ENCODE measurements around the gene SPATA13. TPM values are rescaled to one million over a fixed set of nuclear protein-coding genes. Genes with fewer than 3 reads are reported as not detected.

The SPATA13 gene
- total RNA-seq, 2 donors from 2014 or later = 19.4 to 24.8 TPM

DNA sequence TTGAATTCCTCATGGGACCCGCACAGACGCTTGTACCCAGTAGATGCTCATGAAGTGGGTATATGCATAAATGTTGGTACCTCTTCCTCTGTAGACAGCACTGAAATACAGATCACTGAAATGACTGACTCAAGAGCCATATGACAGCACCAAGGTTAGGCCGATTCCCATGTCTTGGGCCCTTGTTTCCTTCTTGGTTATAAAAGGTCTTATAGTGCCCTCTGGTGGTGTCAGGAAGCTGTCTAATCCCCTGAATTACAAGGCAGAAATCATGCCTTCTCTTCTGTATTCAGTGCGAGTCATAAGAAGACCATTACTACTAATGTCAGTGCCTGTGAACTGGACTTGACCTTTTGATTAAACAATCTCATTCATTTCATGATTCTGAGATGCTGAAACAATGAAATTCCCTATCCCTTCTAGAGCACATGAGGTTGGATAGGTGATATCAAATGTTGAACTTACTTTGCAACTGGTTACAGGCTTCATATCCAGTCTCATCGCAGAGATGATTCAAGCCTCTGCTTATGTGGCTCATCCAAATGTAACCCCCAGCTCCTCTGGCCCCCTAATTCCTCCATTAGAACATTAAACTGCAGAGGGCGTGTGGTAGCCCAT lies 59.7 kb downstream of the SPATA13 start:
- Mint-ChIP-seq H3K27me3 (ENCODE audit: insufficient read depth) (no peaks in the 10 kb centered on the region), H3K27ac (peak overlapping the region; percentile 43), H3K4me1 (peaks cover 28% of the 10 kb centered on the region), H3K9me3 (no peaks in the 10 kb centered on the region), H3K4me3 (no peak overlapping the region), H3K36me3 (ENCODE audit: low read depth) (peaks cover 19% of the 10 kb centered on the region)
- DNase-seq = peak; percentile 76
- no peaks in the 10 kb centered on the region for H3K9me3 ChIP-seq (ENCODE audit: control insufficient read depth, low read length)
- H3K4me3 ChIP-seq (ENCODE audit: low read length) = no peak overlapping the region
- H3K27me3 ChIP-seq (ENCODE audit: control insufficient read depth, insufficient read depth, low read length, poor library complexity, severe bottlenecking) = no peaks in the 10 kb centered on the region
- H3K4me1 ChIP-seq (ENCODE audit: control insufficient read depth, insufficient read depth, low read length) = peaks cover 6% of the 10 kb centered on the region
- H3K36me3 ChIP-seq (ENCODE audit: control insufficient read depth, insufficient read depth, low read length) = no peaks in the 10 kb centered on the region
- TF ChIP-seq CTCF (conservative IDR thresholded peaks at IDR 0.05) = peak; percentile 94
- H3K9ac ChIP-seq (ENCODE audit: extremely low read depth, low read length, poor library complexity, severe bottlenecking) = no peak overlapping the region
- no peak overlapping the region for H3K27ac ChIP-seq (ENCODE audit: low read depth, low read length)
- 71 to 75% methylated on average over 2 to 6 of the region's 6 CpGs for WGBS, 2 experiments (ENCODE audit: insufficient coverage in 1 of 2, insufficient read length in 1 of 2)

DNA sequence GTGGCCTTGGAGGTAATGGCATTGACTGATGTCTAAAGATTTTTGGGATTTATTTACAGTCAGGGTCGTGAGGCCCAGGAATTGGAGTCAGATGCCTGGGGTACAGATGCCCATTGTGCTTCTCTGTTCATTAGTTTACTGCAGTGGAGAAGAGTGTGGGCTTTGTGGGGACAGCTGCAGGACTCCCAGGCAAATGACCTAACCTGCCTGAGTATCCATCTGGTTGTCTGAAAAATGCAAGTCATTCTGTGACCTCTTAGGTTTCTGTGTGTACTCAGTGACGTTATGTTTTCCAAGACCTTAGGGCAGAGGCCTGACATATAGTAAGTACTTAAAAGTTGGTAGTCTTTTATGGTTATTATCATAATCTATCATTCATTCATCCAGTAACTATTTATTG lies 60.5 kb downstream of the SPATA13 start:
- H3K9ac ChIP-seq (ENCODE audit: extremely low read depth, low read length, poor library complexity, severe bottlenecking) = no peak overlapping the region
- H3K9me3 Mint-ChIP-seq = no peaks in the 10 kb centered on the region
- H3K4me1 ChIP-seq (ENCODE audit: control insufficient read depth, insufficient read depth, low read length) = peaks cover 6% of the 10 kb centered on the region
- no peaks in the 10 kb centered on the region for H3K36me3 ChIP-seq (ENCODE audit: control insufficient read depth, insufficient read depth, low read length)
- no peak overlapping the region for H3K4me3 ChIP-seq (ENCODE audit: low read length)
- H3K36me3 Mint-ChIP-seq (ENCODE audit: low read depth) = peaks cover 16% of the 10 kb centered on the region
- H3K27me3 ChIP-seq (ENCODE audit: control insufficient read depth, insufficient read depth, low read length, poor library complexity, severe bottlenecking) = no peaks in the 10 kb centered on the region
- no peaks in the 10 kb centered on the region for H3K9me3 ChIP-seq (ENCODE audit: control insufficient read depth, low read length)
- no peak for DNase-seq
- WGBS, 2 experiments (ENCODE audit: insufficient coverage in 1 of 2, insufficient read length in 1 of 2) = 87% methylated on average over 2 of the region's 2 CpGs; no CpG with 5 or more reads in 1 of the 2 experiments
- peak overlapping the region; percentile 36 for H3K27ac Mint-ChIP-seq
- no peak overlapping the region for H3K4me3 Mint-ChIP-seq
- H3K27me3 Mint-ChIP-seq (ENCODE audit: insufficient read depth) = no peaks in the 10 kb centered on the region
- H3K27ac ChIP-seq (ENCODE audit: low read depth, low read length) = no peak overlapping the region
- TF ChIP-seq CTCF (conservative IDR thresholded peaks at IDR 0.05) = no peak
- peaks cover 21% of the 10 kb centered on the region for H3K4me1 Mint-ChIP-seq

- Histone ChIP-seq H3K36me3 (ENCODE audit: control insufficient read depth, insufficient read depth, low read length) (no peaks in the 10 kb centered on the region), H3K27ac (ENCODE audit: low read depth, low read length) (no peak overlapping the region), H3K9me3 (ENCODE audit: control insufficient read depth, low read length) (no peaks in the 10 kb centered on the region), H3K9ac (ENCODE audit: extremely low read depth, low read length, poor library complexity, severe bottlenecking) (no peak overlapping the region), H3K4me3 (ENCODE audit: low read length) (no peak overlapping the region), H3K4me1 (ENCODE audit: control insufficient read depth, insufficient read depth, low read length) (peaks cover 3% of the 10 kb centered on the region), H3K27me3 (ENCODE audit: control insufficient read depth, insufficient read depth, low read length, poor library complexity, severe bottlenecking) (no peaks in the 10 kb centered on the region)
- no peaks in the 10 kb centered on the region for H3K27me3 Mint-ChIP-seq (ENCODE audit: insufficient read depth)
- DNase-seq = no peak
- WGBS, 2 experiments (ENCODE audit: insufficient coverage in 1 of 2, insufficient read length in 1 of 2) = 93 to 96% methylated on average over 8 to 20 of the region's 20 CpGs
- no peak for TF ChIP-seq CTCF (conservative IDR thresholded peaks at IDR 0.05)
- no peak overlapping the region for H3K27ac Mint-ChIP-seq
- H3K4me1 Mint-ChIP-seq = peaks cover 19% of the 10 kb centered on the region
- H3K4me3 Mint-ChIP-seq = no peak overlapping the region
- H3K9me3 Mint-ChIP-seq = no peaks in the 10 kb centered on the region
- peaks cover 12% of the 10 kb centered on the region for H3K36me3 Mint-ChIP-seq (ENCODE audit: low read depth)
Measured at GRCh38 chr13:24222756-24223155, 62.2 kb downstream of the SPATA13 start.

Measured in endodermal cell (in vitro differentiated cells).